Fibroblast of lung (primary cell): Measurements from ENCODE around the gene LIAS. TPM values are rescaled to one million over a fixed set of nuclear protein-coding genes. Genes with fewer than 3 reads are reported as not detected.

ENCODE experiments used
- DNase-seq, 2 donors: peaks; one replicate each; pipeline versions ENCODE4 v3.0.0 to v3.0.0-alpha.2; 2010; ENCODE audit warnings: low read depth in 2 of 2
- H2AFZ ChIP-seq: 2 replicates; pipeline ENCODE4 v1.5.1; 2012; ENCODE audit warnings: low read length, control low read depth, inconsistent platforms
- H3K27ac ChIP-seq: 2 replicates; pipeline ENCODE4 v1.5.1; 2011; ENCODE audit warnings: low read length, control low read depth; ENCODE audit not compliant: insufficient read depth
- H3K27me3 ChIP-seq: 2 replicates; pipeline ENCODE4 v1.5.1; 2011; ENCODE audit warnings: mild to moderate bottlenecking, low read length; ENCODE audit not compliant: control insufficient read depth, insufficient read depth
- H3K36me3 ChIP-seq: 2 replicates; pipeline ENCODE4 v1.5.1; 2011; ENCODE audit warnings: low read length; ENCODE audit not compliant: control insufficient read depth, insufficient read depth
- H3K4me1 ChIP-seq: 2 replicates; pipeline ENCODE4 v1.5.1; 2011; ENCODE audit warnings: low read length; ENCODE audit not compliant: control insufficient read depth, insufficient read depth; ENCODE audit errors: extremely low read depth
- H3K4me2 ChIP-seq: 2 replicates; pipeline ENCODE4 v1.5.1; 2011; ENCODE audit warnings: low read length, control low read depth; ENCODE audit not compliant: insufficient read depth; ENCODE audit errors: extremely low read depth
- H3K4me3 ChIP-seq, 4 experiments: fragments of 200-600 bp in 1 of 4; sonication (generic) in 1 of 4; replicated peaks in 1 of 4; 2 replicates each; pipeline ENCODE4 v1.5.1; 2011 to 2016; ENCODE audit warnings: low read length in 4 of 4, low read depth in 3 of 4, mild to moderate bottlenecking in 3 of 4, control low read depth in 2 of 4, inconsistent platforms in 1 of 4, mixed read lengths in 1 of 4; ENCODE audit not compliant: insufficient read depth in 1 of 4; ENCODE audit errors: control extremely low read depth in 1 of 4
- H3K79me2 ChIP-seq: 2 replicates; pipeline ENCODE4 v1.5.1; 2012; ENCODE audit warnings: mild to moderate bottlenecking, low read length, inconsistent platforms; ENCODE audit not compliant: control insufficient read depth, insufficient read depth
- H3K9ac ChIP-seq: 2 replicates; pipeline ENCODE4 v1.5.1; 2011; ENCODE audit warnings: mild to moderate bottlenecking, low read length, control low read depth; ENCODE audit not compliant: insufficient read depth
- H3K9me3 ChIP-seq: 2 replicates; pipeline ENCODE4 v1.5.1; 2012; ENCODE audit warnings: low read depth, low read length; ENCODE audit not compliant: control insufficient read depth, insufficient read depth
- H4K20me1 ChIP-seq: 2 replicates; pipeline ENCODE4 v1.5.1; 2011; ENCODE audit warnings: low read length; ENCODE audit not compliant: control insufficient read depth, insufficient read depth; ENCODE audit errors: extremely low read depth
- CTCF ChIP-seq, 2 donors: IDR thresholded peaks in 1 of 2; conservative IDR thresholded peaks in 1 of 2; 1 replicate in 1 of 2; 2 replicates in 1 of 2; pipeline ENCODE4 v1.5.1; 2011 to 2012; ENCODE audit warnings: low read length in 2 of 2, control low read depth in 1 of 2, inconsistent platforms in 1 of 2, low read depth in 1 of 2, mild to moderate bottlenecking in 1 of 2
- EZH2 ChIP-seq: IDR thresholded peaks from 2 replicates; pipeline ENCODE4 v1.5.1; 2012; ENCODE audit warnings: low read length, control low read depth, mild to moderate bottlenecking; ENCODE audit errors: missing control alignments
- polyA plus RNA-seq, 2 donors: library from polyadenylated mRNA; depleted of rRNA in 1 of 2; stranded (reverse) in 1 of 2; unstranded in 1 of 2; fragments of >200 nt; gene quantifications; 2 replicates each; pipeline ENCODE4 v1.2.1, GENCODE V29; 2011 to 2012; ENCODE audit warnings: missing spikeins in 1 of 2
- total RNA-seq: library from RNA; depleted of rRNA; stranded (reverse); fragments of >200 nt; gene quantifications from 2 replicates; pipeline ENCODE4 v1.2.1, GENCODE V29; 2014

LIAS gene
- total and polyA plus RNA-seq, 2 donors (not counting 1 experiment from before 2014, with no cell fraction given), result 7.1 to 8.6 TPM

GRCh38 chr4:39470402-39470801 is 11.5 kb downstream of the LIAS start:
- Histone ChIP-seq H3K79me2 (no peaks in the 10 kb centered on the region), H3K9ac (no peak overlapping the region), H3K4me3 (no peak overlapping the region), H3K9me3 (no peaks in the 10 kb centered on the region), H3K4me1 (no peaks in the 10 kb centered on the region), H4K20me1 (no peaks in the 10 kb centered on the region), H3K27me3 (no peaks in the 10 kb centered on the region), H3K27ac (no peak overlapping the region), H3K36me3 (no peaks in the 10 kb centered on the region), H2AFZ (no peak overlapping the region), H3K4me2 (no peak overlapping the region)
- no peak for TF ChIP-seq EZH2
- TF ChIP-seq CTCF (conservative IDR thresholded peaks at IDR 0.05 in 1 of 2, IDR thresholded peaks at IDR 0.05 in 1 of 2; ENCODE audit: low read depth in 1 of 2, low read length in 2 of 2), result no peak
- DNase-seq, result no peak

DNA sequence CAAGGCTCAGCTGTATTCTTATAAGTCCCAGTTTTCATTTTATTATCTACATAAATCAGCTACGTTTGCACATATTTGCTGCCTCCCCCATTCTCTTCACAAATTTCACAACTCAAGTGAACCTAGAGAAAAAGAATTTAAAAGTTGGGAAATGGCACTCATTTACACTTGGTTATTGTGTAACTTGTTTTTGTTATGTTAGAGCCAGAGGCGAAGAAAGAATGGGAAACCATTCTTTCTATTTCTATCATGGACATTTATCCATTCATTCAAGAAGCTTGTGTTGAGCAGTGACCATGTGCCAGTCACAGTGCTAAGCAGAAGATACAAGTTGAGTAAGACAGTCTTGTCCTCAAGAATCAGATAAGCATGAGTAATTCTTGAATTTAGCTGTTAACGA is 13.5 kb downstream of the LIAS start:
- Histone ChIP-seq H3K27ac (no peak overlapping the region), H3K79me2 (no peaks in the 10 kb centered on the region), H4K20me1 (no peaks in the 10 kb centered on the region), H3K36me3 (no peaks in the 10 kb centered on the region), H3K9ac (no peak overlapping the region), H3K27me3 (no peaks in the 10 kb centered on the region), H3K4me3 (no peak overlapping the region), H3K4me1 (no peaks in the 10 kb centered on the region), H3K9me3 (no peaks in the 10 kb centered on the region), H2AFZ (no peak overlapping the region), H3K4me2 (no peak overlapping the region)
- no peak for TF ChIP-seq CTCF (conservative IDR thresholded peaks at IDR 0.05 in 1 of 2, IDR thresholded peaks at IDR 0.05 in 1 of 2; ENCODE audit: low read depth in 1 of 2, low read length in 2 of 2)
- no peak for DNase-seq

DNA sequence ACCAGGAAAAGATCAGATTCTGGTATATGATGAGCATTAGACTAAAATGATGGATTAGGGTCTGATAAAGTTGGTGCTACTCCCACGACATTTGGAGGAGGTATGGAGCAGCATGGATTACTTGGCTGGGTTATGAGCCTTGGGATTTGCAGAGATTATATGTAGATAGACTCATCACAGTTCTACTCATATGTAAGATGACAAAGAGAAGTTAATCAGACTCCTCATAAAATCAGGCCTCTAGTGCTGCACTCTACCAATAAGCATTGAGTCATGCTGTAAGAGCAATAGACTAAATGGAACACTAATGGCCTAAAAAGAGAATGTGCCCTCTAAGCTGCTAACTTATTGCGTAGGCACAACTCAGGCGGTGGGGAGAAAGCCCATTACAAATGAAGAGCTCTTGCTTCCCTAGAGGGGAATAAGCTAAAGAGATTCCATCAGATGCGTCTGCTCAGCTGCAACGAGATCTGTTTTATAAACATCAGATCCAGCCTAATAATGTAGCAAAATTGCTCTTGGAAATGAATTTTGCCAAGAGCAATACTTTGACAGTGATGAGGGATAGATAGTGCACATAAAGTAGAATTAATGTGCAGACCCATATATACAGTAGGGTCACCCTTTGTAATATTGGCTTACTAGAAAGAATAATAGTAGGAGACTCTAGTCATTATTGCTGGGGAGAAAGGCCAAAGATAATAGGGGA is 17.5 kb downstream of the LIAS start:
- Histone ChIP-seq H3K27ac (no peak overlapping the region), H3K79me2 (no peaks in the 10 kb centered on the region), H2AFZ (no peak overlapping the region), H3K36me3 (no peaks in the 10 kb centered on the region), H3K4me3 (no peak overlapping the region), H3K4me1 (no peaks in the 10 kb centered on the region), H3K27me3 (no peaks in the 10 kb centered on the region), H3K9me3 (no peaks in the 10 kb centered on the region), H4K20me1 (no peaks in the 10 kb centered on the region), H3K4me2 (no peak overlapping the region), H3K9ac (no peak overlapping the region)
- TF ChIP-seq EZH2 (no peak), CTCF (conservative IDR thresholded peaks at IDR 0.05 in 1 of 2, IDR thresholded peaks at IDR 0.05 in 1 of 2; ENCODE audit: low read depth in 1 of 2, low read length in 2 of 2) (no peak)
- DNase-seq, result no peak
